HepG2 (cell line): ENCODE data around the gene PRPSAP2. TPM values are rescaled to one million over a fixed set of nuclear protein-coding genes. Genes with fewer than 3 reads are reported as not detected.

Experiments
- FOXK1 ChIP-seq: sonication (generic); formaldehyde crosslinking; IDR thresholded peaks from 2 replicates; pipeline ENCODE4 v1.4.0; 2020; ENCODE audit warnings: low read depth, missing genetic modification reagents, borderline replicate concordance
- HDAC1 ChIP-seq: sonication (generic); formaldehyde crosslinking; IDR thresholded peaks from 2 replicates; pipeline ENCODE4 v1.5.1; 2020; ENCODE audit warnings: mild to moderate bottlenecking, missing genetic modification reagents
- RXRB ChIP-seq: IDR thresholded peaks from 2 replicates; pipeline ENCODE4 v1.6.1; 2016; ENCODE audit warnings: borderline replicate concordance, missing genetic modification reagents, missing compliant biosample characterization
- SATB2 ChIP-seq: sonication (generic); formaldehyde crosslinking; IDR thresholded peaks from 2 replicates; pipeline ENCODE4 v1.5.0; 2020; ENCODE audit warnings: missing genetic modification reagents
- SUZ12 ChIP-seq: fragments of 150-350 bp; IDR thresholded peaks from 2 replicates; pipeline ENCODE4 v1.6.1; 2014; ENCODE audit warnings: low read depth, low read length
- ZBTB25 ChIP-seq: IDR thresholded peaks from 2 replicates; pipeline ENCODE4 v1.6.1; 2018; ENCODE audit warnings: missing genetic modification reagents
- ZNF24 ChIP-seq: fragments of 450-650 bp; IDR thresholded peaks from 2 replicates; pipeline ENCODE4 v1.6.1; 2017; ENCODE audit warnings: antibody characterized with exemption, mild to moderate bottlenecking
- ZNF263 ChIP-seq: sonication (generic); formaldehyde crosslinking; IDR thresholded peaks from 2 replicates; pipeline ENCODE4 v1.4.0; 2020; ENCODE audit warnings: missing genetic modification reagents
- ZSCAN21 ChIP-seq: sonication (generic); formaldehyde crosslinking; IDR thresholded peaks from 2 replicates; pipeline ENCODE4 v1.8.0; 2022; ENCODE audit warnings: mild to moderate bottlenecking, missing genetic modification reagents, moderate library complexity, borderline replicate concordance
- polyA plus RNA-seq, 8 experiments: library from polyadenylated mRNA; depleted of rRNA in 3 of 8; stranded (reverse) in 7 of 8; unstranded in 1 of 8; fragments of >200 nt; fragmentation: Illumina TruSeq in 4 of 8; extraction: Trizol in 4 of 8; gene quantifications; 2 replicates each; pipeline versions ENCODE4 v1.2.1 to v1.2.3, GENCODE V29; 2011 to 2016; ENCODE audit warnings: low read depth in 4 of 8, missing spikeins in 1 of 8, mixed read lengths in 1 of 8; ENCODE audit not compliant: insufficient read depth in 1 of 8
- total RNA-seq, 5 experiments: library from RNA; depleted of rRNA; stranded (reverse); fragments of >200 nt; fragmentation: Illumina TruSeq; extraction: Trizol; gene quantifications; 2 replicates each; pipeline ENCODE4 v1.2.3, GENCODE V29; 2016; ENCODE audit warnings: low read depth in 1 of 5
- TF ChIP-seq, protein P1 (sequence below): IDR thresholded peaks from 2 replicates; pipeline ENCODE4 v1.6.1; 2016; ENCODE audit warnings: missing compliant biosample characterization, missing genetic modification reagents, borderline replicate concordance
- TF ChIP-seq, protein P2 (sequence below): sonication (generic); formaldehyde crosslinking; IDR thresholded peaks from 2 replicates; pipeline ENCODE4 v1.9.0; 2021; ENCODE audit warnings: missing genetic modification reagents, borderline replicate concordance
- TF ChIP-seq, protein P3 (sequence below): sonication (generic); formaldehyde crosslinking; IDR thresholded peaks from 2 replicates; pipeline ENCODE4 v1.8.1; 2023; ENCODE audit warnings: mild to moderate bottlenecking, missing genetic modification reagents, borderline replicate concordance
- TF ChIP-seq, protein P4 (sequence below): IDR thresholded peaks from 2 replicates; pipeline ENCODE4 v1.6.1; 2016
- TF ChIP-seq, protein P5 (sequence below): sonication (generic); formaldehyde crosslinking; IDR thresholded peaks from 2 replicates; pipeline ENCODE4 v1.5.0; 2020; ENCODE audit warnings: missing genetic modification reagents
- TF ChIP-seq, protein P6 (sequence below): sonication (generic); formaldehyde crosslinking; IDR thresholded peaks from 2 replicates; pipeline ENCODE4 v1.8.0; 2022; ENCODE audit warnings: missing genetic modification reagents, mild to moderate bottlenecking, borderline replicate concordance

PRPSAP2 gene
- total and polyA plus RNA-seq, 2 of the 13 experiments (the other 11 are each of a cell fraction or from before 2014, with no cell fraction given) = 34.0 to 58.9 TPM

DNA sequence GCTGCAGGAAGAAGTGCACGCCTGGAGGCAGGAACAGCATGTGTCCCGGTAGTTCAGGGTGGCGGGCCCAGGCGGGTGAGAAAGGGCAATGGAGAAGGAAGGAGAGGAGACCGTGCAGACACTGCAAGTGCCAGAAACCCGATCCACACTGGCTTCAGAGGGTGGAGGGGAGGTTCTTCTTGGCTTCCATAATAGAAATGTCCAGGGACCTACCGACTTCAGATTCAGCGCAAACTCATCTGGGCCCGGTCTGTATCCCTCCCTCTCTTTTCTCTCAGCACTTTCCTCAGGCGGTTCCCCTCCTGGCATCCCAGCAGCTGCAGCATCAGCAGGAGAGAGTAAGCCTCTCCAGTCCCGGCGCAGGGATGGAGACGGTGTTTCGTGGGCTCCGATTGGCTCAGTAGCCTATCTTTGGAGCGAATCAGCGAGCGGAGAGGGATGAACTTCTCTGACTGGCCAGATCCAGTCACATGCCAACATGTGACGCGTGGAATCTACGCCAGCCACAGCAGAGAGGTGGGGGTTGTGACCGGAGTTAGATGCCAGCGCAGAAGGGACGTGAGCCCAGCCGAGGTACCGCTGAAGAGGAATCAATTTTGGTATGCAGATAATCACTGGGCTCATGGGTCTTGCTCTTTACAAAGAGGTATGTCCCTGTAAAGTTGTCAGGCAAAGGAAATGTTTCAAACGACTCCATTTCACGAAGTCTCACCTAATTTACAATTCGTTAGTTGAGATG is 1.9 kb upstream of the PRPSAP2 start (continued):
- TF ChIP-seq, protein P1, sequence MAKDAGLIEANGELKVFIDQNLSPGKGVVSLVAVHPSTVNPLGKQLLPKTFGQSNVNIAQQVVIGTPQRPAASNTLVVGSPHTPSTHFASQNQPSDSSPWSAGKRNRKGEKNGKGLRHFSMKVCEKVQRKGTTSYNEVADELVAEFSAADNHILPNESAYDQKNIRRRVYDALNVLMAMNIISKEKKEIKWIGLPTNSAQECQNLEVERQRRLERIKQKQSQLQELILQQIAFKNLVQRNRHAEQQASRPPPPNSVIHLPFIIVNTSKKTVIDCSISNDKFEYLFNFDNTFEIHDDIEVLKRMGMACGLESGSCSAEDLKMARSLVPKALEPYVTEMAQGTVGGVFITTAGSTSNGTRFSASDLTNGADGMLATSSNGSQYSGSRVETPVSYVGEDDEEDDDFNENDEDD (CRISPR knock-in tag) = peak; percentile 15; the same call in 1 of the 2 replicates
- TF ChIP-seq ZBTB25 (CRISPR knock-in tag) (no peak), FOXK1 (0 out of 2 replicates have a peak, but pooled peaks have one; percentile 31), SUZ12 (no peak), ZNF24 (no peak), HDAC1 (CRISPR knock-in tag) (peak; percentile 45; the same call in 1 of the 2 replicates), ZSCAN21 (CRISPR knock-in tag) (no peak), RXRB (CRISPR knock-in tag) (no peak), SATB2 (CRISPR knock-in tag) (no peak), ZNF263 (CRISPR knock-in tag) (no peak)
- TF ChIP-seq, protein P2, sequence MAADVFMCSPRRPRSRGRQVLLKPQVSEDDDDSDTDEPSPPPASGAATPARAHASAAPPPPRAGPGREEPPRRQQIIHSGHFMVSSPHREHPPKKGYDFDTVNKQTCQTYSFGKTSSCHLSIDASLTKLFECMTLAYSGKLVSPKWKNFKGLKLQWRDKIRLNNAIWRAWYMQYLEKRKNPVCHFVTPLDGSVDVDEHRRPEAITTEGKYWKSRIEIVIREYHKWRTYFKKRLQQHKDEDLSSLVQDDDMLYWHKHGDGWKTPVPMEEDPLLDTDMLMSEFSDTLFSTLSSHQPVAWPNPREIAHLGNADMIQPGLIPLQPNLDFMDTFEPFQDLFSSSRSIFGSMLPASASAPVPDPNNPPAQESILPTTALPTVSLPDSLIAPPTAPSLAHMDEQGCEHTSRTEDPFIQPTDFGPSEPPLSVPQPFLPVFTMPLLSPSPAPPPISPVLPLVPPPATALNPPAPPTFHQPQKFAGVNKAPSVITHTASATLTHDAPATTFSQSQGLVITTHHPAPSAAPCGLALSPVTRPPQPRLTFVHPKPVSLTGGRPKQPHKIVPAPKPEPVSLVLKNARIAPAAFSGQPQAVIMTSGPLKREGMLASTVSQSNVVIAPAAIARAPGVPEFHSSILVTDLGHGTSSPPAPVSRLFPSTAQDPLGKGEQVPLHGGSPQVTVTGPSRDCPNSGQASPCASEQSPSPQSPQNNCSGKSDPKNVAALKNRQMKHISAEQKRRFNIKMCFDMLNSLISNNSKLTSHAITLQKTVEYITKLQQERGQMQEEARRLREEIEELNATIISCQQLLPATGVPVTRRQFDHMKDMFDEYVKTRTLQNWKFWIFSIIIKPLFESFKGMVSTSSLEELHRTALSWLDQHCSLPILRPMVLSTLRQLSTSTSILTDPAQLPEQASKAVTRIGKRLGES (CRISPR knock-in tag) = no peak
- TF ChIP-seq, protein P3, sequence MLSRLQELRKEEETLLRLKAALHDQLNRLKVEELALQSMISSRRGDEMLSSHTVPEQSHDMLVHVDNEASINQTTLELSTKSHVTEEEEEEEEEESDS (CRISPR knock-in tag) = no peak
- TF ChIP-seq, protein P4, sequence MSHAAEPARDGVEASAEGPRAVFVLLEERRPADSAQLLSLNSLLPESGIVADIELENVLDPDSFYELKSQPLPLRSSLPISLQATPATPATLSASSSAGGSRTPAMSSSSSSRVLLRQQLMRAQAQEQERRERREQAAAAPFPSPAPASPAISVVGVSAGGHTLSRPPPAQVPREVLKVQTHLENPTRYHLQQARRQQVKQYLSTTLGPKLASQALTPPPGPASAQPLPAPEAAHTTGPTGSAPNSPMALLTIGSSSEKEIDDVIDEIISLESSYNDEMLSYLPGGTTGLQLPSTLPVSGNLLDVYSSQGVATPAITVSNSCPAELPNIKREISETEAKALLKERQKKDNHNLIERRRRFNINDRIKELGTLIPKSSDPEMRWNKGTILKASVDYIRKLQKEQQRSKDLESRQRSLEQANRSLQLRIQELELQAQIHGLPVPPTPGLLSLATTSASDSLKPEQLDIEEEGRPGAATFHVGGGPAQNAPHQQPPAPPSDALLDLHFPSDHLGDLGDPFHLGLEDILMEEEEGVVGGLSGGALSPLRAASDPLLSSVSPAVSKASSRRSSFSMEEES = peak; percentile 43; the same call in 1 of the 2 replicates
- TF ChIP-seq, protein P5, sequence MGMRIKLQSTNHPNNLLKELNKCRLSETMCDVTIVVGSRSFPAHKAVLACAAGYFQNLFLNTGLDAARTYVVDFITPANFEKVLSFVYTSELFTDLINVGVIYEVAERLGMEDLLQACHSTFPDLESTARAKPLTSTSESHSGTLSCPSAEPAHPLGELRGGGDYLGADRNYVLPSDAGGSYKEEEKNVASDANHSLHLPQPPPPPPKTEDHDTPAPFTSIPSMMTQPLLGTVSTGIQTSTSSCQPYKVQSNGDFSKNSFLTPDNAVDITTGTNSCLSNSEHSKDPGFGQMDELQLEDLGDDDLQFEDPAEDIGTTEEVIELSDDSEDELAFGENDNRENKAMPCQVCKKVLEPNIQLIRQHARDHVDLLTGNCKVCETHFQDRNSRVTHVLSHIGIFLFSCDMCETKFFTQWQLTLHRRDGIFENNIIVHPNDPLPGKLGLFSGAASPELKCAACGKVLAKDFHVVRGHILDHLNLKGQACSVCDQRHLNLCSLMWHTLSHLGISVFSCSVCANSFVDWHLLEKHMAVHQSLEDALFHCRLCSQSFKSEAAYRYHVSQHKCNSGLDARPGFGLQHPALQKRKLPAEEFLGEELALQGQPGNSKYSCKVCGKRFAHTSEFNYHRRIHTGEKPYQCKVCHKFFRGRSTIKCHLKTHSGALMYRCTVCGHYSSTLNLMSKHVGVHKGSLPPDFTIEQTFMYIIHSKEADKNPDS (CRISPR knock-in tag) = no peak
- TF ChIP-seq, protein P6, sequence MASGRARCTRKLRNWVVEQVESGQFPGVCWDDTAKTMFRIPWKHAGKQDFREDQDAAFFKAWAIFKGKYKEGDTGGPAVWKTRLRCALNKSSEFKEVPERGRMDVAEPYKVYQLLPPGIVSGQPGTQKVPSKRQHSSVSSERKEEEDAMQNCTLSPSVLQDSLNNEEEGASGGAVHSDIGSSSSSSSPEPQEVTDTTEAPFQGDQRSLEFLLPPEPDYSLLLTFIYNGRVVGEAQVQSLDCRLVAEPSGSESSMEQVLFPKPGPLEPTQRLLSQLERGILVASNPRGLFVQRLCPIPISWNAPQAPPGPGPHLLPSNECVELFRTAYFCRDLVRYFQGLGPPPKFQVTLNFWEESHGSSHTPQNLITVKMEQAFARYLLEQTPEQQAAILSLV (CRISPR knock-in tag) = 0 out of 2 replicates have a peak, but pooled peaks have one; percentile 50
